HG03039 (cell line): ENCODE results near the gene BRD3OS.

Experiments
- ATAC-seq: cut with Tn5 transposase; IDR thresholded peaks from one replicate; pipeline ENCODE4 v1.9.1; 2021; ENCODE audit warnings: mild to moderate bottlenecking, moderate library complexity; ENCODE audit not compliant: unreplicated experiment

BRD3OS gene

GRCh38 chr9:134024828-134025605, at the start of gene BRD3OS:
BRD3OS (plus strand) TSS chr9:134025481; CDS start chr9:134026748, 1,267 bp downstream.
- peak; percentile 74 for ATAC-seq

- ATAC-seq: no peak
Observed at GRCh38 chr9:133975511-133975910, 49.8 kb upstream of the BRD3OS start.

GRCh38 chr9:133976191-133976861, 49.0 kb upstream of the BRD3OS start:
- no peak for ATAC-seq

- no peak for ATAC-seq
Observed at GRCh38 chr9:133976887-133977286, 48.4 kb upstream of the BRD3OS start.

GRCh38 chr9:133977421-133978201, 47.7 kb upstream of the BRD3OS start:
- ATAC-seq: no peak

- ATAC-seq: no peak
Observed at GRCh38 chr9:133978226-133978898, 46.9 kb upstream of the BRD3OS start.

- ATAC-seq: no peak
Observed at GRCh38 chr9:133978899-133979272, 46.4 kb upstream of the BRD3OS start.

- no peak for ATAC-seq
Observed at GRCh38 chr9:133979273-133979920, 45.9 kb upstream of the BRD3OS start.

GRCh38 chr9:133979921-133980863, 45.1 kb upstream of the BRD3OS start:
- ATAC-seq: no peak

- no peak for ATAC-seq
Observed at GRCh38 chr9:133980864-133981588, 44.3 kb upstream of the BRD3OS start.

- ATAC-seq: no peak
Observed at GRCh38 chr9:133981589-133981957, 43.7 kb upstream of the BRD3OS start.

- no peak for ATAC-seq
Observed at GRCh38 chr9:133981958-133982681, 43.2 kb upstream of the BRD3OS start.

- ATAC-seq: no peak
Observed at GRCh38 chr9:133982971-133983720, 42.1 kb upstream of the BRD3OS start.

GRCh38 chr9:133986061-133986460, 39.2 kb upstream of the BRD3OS start:
- ATAC-seq: no peak

GRCh38 chr9:133986774-133987445, 38.4 kb upstream of the BRD3OS start:
- ATAC-seq: no peak

- no peak for ATAC-seq
Observed at GRCh38 chr9:133987446-133987788, 37.9 kb upstream of the BRD3OS start.
